ENCODE data around the gene ZCCHC7.

DNA sequence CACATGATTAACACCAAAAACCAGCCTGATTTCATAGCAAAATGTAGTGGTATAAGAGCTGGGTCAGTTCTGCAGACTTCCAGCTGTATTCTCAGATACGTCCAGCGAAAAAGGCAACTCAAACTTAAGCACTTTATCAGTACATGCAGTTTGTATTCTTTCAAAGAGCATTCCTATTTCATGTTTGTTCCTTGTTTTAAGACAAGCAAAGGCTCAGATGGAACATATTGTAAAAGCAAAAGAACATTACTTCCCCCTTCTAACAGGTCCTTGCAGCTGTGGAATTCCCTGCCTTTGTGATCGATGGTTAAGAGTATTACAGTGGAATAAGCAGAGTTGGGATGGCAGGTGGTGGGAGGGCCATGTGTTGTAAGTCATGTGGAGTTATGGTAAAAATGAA, 215.8 kb downstream of the ZCCHC7 start:
- TF ChIP-seq, protein P1, sequence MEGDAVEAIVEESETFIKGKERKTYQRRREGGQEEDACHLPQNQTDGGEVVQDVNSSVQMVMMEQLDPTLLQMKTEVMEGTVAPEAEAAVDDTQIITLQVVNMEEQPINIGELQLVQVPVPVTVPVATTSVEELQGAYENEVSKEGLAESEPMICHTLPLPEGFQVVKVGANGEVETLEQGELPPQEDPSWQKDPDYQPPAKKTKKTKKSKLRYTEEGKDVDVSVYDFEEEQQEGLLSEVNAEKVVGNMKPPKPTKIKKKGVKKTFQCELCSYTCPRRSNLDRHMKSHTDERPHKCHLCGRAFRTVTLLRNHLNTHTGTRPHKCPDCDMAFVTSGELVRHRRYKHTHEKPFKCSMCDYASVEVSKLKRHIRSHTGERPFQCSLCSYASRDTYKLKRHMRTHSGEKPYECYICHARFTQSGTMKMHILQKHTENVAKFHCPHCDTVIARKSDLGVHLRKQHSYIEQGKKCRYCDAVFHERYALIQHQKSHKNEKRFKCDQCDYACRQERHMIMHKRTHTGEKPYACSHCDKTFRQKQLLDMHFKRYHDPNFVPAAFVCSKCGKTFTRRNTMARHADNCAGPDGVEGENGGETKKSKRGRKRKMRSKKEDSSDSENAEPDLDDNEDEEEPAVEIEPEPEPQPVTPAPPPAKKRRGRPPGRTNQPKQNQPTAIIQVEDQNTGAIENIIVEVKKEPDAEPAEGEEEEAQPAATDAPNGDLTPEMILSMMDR (IDR thresholded peaks at IDR 0.05 in 4 of 5, conservative IDR thresholded peaks at IDR 0.05 in 1 of 5): no peak
- no peak for TF ChIP-seq POLR2A (IDR thresholded peaks at IDR 0.05)

Measured in gastrocnemius medialis (tissue), 4 donors.